ENCODE data around the gene DDX41.

DNA sequence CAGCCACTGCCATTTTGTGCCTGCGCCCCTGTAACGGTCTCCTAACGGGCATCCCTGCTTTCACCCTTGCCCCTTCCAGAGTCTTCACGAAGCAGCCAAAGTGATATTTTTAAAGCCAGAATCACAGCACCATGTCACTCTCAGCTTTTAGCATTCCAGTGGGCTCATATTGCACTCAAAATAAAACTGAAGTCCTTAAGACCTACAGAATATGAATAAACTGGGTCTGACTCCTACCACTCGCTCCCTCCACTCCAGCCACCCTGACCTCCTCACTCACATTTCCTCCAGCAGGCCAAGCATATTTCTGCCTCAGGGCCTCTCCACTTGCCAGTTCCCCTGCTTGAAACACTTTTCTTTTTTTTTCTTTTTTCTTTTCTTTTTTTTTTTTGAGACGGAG lies 16.9 kb downstream of the DDX41 start:
- TF ChIP-seq, protein P1, sequence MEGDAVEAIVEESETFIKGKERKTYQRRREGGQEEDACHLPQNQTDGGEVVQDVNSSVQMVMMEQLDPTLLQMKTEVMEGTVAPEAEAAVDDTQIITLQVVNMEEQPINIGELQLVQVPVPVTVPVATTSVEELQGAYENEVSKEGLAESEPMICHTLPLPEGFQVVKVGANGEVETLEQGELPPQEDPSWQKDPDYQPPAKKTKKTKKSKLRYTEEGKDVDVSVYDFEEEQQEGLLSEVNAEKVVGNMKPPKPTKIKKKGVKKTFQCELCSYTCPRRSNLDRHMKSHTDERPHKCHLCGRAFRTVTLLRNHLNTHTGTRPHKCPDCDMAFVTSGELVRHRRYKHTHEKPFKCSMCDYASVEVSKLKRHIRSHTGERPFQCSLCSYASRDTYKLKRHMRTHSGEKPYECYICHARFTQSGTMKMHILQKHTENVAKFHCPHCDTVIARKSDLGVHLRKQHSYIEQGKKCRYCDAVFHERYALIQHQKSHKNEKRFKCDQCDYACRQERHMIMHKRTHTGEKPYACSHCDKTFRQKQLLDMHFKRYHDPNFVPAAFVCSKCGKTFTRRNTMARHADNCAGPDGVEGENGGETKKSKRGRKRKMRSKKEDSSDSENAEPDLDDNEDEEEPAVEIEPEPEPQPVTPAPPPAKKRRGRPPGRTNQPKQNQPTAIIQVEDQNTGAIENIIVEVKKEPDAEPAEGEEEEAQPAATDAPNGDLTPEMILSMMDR (IDR thresholded peaks at IDR 0.05; ENCODE audit: insufficient read depth, low read length), result no peak
- TF ChIP-seq, protein P2, sequence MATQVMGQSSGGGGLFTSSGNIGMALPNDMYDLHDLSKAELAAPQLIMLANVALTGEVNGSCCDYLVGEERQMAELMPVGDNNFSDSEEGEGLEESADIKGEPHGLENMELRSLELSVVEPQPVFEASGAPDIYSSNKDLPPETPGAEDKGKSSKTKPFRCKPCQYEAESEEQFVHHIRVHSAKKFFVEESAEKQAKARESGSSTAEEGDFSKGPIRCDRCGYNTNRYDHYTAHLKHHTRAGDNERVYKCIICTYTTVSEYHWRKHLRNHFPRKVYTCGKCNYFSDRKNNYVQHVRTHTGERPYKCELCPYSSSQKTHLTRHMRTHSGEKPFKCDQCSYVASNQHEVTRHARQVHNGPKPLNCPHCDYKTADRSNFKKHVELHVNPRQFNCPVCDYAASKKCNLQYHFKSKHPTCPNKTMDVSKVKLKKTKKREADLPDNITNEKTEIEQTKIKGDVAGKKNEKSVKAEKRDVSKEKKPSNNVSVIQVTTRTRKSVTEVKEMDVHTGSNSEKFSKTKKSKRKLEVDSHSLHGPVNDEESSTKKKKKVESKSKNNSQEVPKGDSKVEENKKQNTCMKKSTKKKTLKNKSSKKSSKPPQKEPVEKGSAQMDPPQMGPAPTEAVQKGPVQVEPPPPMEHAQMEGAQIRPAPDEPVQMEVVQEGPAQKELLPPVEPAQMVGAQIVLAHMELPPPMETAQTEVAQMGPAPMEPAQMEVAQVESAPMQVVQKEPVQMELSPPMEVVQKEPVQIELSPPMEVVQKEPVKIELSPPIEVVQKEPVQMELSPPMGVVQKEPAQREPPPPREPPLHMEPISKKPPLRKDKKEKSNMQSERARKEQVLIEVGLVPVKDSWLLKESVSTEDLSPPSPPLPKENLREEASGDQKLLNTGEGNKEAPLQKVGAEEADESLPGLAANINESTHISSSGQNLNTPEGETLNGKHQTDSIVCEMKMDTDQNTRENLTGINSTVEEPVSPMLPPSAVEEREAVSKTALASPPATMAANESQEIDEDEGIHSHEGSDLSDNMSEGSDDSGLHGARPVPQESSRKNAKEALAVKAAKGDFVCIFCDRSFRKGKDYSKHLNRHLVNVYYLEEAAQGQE (IDR thresholded peaks at IDR 0.05; ENCODE audit: insufficient replicate concordance, low read depth), result no peak
- TF ChIP-seq POLR2AphosphoS5 (IDR thresholded peaks at IDR 0.05; ENCODE audit: low read depth) (no peak), GABPA (IDR thresholded peaks at IDR 0.05; ENCODE audit: low read depth) (no peak)
